BLaER1 (cell line): ENCODE measurements around the gene ADPRH.

ENCODE experiments used
- H3K27ac ChIP-seq: shearing (Covaris generic); formaldehyde crosslinking; 2 replicates; pipeline ENCODE4 v1.8.1; 2022
- H3K27me3 ChIP-seq: shearing (Covaris generic); formaldehyde crosslinking; 2 replicates; pipeline ENCODE4 v1.8.1; 2022
- H3K36me3 ChIP-seq: shearing (Covaris generic); formaldehyde crosslinking; 2 replicates; pipeline ENCODE4 v1.8.1; 2022
- H3K4me1 ChIP-seq: shearing (Covaris generic); formaldehyde crosslinking; 2 replicates; pipeline ENCODE4 v1.8.1; 2022
- H3K4me2 ChIP-seq: shearing (Covaris generic); formaldehyde crosslinking; 2 replicates; pipeline ENCODE4 v1.8.1; 2022
- H3K4me3 ChIP-seq: shearing (Covaris generic); formaldehyde crosslinking; 2 replicates; pipeline ENCODE4 v1.8.1; 2022
- H3K9ac ChIP-seq: shearing (Covaris generic); formaldehyde crosslinking; 2 replicates; pipeline ENCODE4 v1.8.1; 2022
- H3K9me3 ChIP-seq: shearing (Covaris generic); formaldehyde crosslinking; 2 replicates; pipeline ENCODE4 v1.8.1; 2022
- H4K20me1 ChIP-seq: shearing (Covaris generic); formaldehyde crosslinking; 2 replicates; pipeline ENCODE4 v1.8.1; 2022
- Cebpa-rat ChIP-seq: shearing (Covaris generic); IDR thresholded peaks from 2 replicates; pipeline ENCODE4 v1.8.1; 2022

The ADPRH gene

GRCh38 chr3:119579366-119580066 is at the start of gene ADPRH:
ADPRH (plus strand) TSS chr3:119579492; CDS start chr3:119582170, 2,678 bp downstream.
- H3K4me1 ChIP-seq, result peaks cover 15% of the 10 kb centered on the region
- H3K4me2 ChIP-seq, result peak within 1 kb of the TSS; percentile 85
- H4K20me1 ChIP-seq, result no peaks in the 10 kb centered on the region
- H3K4me3 ChIP-seq, result peak within 1 kb of the TSS; percentile 66
- peak within 1 kb of the TSS; percentile 30; the same call in 1 of the 2 replicates for H3K27ac ChIP-seq
- TF ChIP-seq Cebpa-rat, result no peak
- peak within 1 kb of the TSS; percentile 49 for H3K9ac ChIP-seq
- H3K27me3 ChIP-seq, result peaks cover 32% of the 10 kb centered on the region
- no peaks in the 10 kb centered on the region for H3K36me3 ChIP-seq
- H3K9me3 ChIP-seq, result peaks cover 6% of the 10 kb centered on the region; the same call in 1 of the 2 replicates

GRCh38 chr3:119529883-119530282 is 49.4 kb upstream of the ADPRH start:
- no peaks in the 10 kb centered on the region for H4K20me1 ChIP-seq
- no peak overlapping the region for H3K4me3 ChIP-seq
- peaks cover 6% of the 10 kb centered on the region; the same call in 1 of the 2 replicates for H3K36me3 ChIP-seq
- no peaks in the 10 kb centered on the region for H3K27me3 ChIP-seq
- no peaks in the 10 kb centered on the region for H3K9me3 ChIP-seq
- H3K9ac ChIP-seq, result no peak overlapping the region
- no peaks in the 10 kb centered on the region for H3K4me1 ChIP-seq
- H3K27ac ChIP-seq, result no peak overlapping the region
- no peak overlapping the region for H3K4me2 ChIP-seq
- no peak for TF ChIP-seq Cebpa-rat

DNA sequence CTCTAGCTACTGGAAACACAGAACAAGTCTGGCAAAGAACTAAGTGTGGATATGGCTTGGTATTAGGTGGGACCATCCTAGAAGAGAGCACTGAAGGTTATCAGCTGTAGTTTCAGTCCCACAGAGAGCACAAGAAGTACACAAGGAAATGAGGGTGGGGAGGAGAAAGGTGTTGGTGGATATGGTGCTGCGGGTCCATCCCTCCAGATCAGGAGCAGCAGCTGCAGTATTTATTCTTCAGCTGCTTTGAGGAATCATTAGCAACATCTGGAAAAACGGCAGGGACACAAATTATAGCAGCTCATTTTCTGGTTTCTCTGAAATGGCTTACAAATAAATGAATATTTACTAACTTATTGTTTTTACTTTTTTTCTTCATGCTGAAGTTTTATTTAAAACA is 48.8 kb upstream of the ADPRH start:
- Histone ChIP-seq H3K4me3 (no peak overlapping the region), H3K27ac (no peak overlapping the region), H3K4me2 (no peak overlapping the region), H3K36me3 (peaks cover under 1% of the 10 kb centered on the region; the same call in 1 of the 2 replicates), H3K9ac (no peak overlapping the region), H3K4me1 (no peaks in the 10 kb centered on the region), H3K9me3 (no peaks in the 10 kb centered on the region), H3K27me3 (no peaks in the 10 kb centered on the region), H4K20me1 (no peaks in the 10 kb centered on the region)
- no peak for TF ChIP-seq Cebpa-rat

DNA sequence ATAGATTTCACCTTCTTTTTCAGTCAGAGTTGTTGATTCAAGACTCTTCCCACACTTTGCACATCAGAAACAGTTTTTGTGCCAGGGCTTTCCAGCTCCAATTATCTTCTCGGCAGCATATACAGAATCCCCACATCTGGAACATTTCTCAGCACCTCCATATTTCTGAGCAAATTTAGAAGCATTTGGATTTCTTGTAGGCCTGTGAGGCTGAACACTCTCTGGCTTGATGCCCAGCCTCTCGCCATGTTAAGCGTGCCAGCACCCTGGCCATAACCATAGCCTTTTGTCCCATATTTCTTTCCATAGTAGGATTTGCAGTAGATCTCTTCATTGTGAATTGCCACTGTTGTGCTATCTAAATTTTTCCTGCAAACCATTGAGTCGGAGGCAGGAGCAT is 48.1 kb upstream of the ADPRH start:
- Histone ChIP-seq H3K36me3 (no peaks in the 10 kb centered on the region), H3K9ac (no peak overlapping the region), H3K4me3 (no peak overlapping the region), H3K4me2 (no peak overlapping the region), H4K20me1 (no peaks in the 10 kb centered on the region), H3K27me3 (no peaks in the 10 kb centered on the region), H3K27ac (no peak overlapping the region), H3K9me3 (no peaks in the 10 kb centered on the region), H3K4me1 (no peaks in the 10 kb centered on the region)
- no peak for TF ChIP-seq Cebpa-rat

DNA sequence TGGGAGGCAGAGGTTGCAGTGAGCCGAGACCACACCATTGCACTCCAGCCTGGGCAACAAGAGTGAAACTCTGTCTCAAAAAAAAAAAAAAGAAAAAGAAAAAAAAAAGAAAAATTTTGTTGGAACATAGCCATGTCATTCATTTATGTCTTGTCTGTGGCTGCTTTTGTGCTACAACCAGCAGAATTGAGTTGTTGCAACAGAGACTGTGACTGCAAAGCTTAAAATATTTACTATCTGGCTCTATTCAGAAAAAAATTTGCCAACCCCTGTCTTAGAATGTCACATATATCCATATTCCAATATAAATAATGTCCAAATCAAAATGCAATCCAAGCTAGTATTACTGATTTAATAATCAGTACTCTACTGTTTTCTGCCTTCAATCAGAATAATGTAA is 45.0 kb upstream of the ADPRH start:
- no peak for TF ChIP-seq Cebpa-rat
- Histone ChIP-seq H3K4me3 (no peak overlapping the region), H3K9ac (no peak overlapping the region), H3K4me1 (peaks cover 10% of the 10 kb centered on the region), H3K36me3 (no peaks in the 10 kb centered on the region), H3K27me3 (no peaks in the 10 kb centered on the region), H4K20me1 (no peaks in the 10 kb centered on the region), H3K27ac (no peak overlapping the region), H3K9me3 (no peaks in the 10 kb centered on the region), H3K4me2 (no peak overlapping the region)

DNA sequence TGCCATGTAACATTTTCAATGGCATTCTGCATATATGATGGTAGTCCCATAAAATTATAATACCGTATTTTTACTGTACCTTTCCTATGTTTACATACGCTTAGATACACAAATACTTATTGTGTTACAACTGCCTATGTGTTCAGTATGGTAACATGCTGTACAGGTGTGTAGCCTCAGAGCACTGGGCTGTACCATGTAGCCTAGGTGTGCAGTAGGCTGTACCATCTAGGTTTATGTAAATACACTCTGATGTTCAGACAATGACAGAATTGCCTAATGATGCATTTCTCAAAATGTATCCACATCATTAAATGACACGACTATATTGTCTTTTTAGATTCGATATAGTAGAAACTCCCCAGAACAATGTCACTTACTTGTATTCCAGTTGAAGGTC is 42.5 kb upstream of the ADPRH start:
- TF ChIP-seq Cebpa-rat, result no peak
- Histone ChIP-seq H3K9ac (no peak overlapping the region), H3K27ac (no peak overlapping the region), H3K4me1 (peaks cover 12% of the 10 kb centered on the region), H4K20me1 (no peaks in the 10 kb centered on the region), H3K4me2 (no peak overlapping the region), H3K4me3 (no peak overlapping the region), H3K36me3 (no peaks in the 10 kb centered on the region), H3K9me3 (no peaks in the 10 kb centered on the region), H3K27me3 (no peaks in the 10 kb centered on the region)

GRCh38 chr3:119538772-119539171 is 40.5 kb upstream of the ADPRH start:
- Histone ChIP-seq H3K4me2 (peak overlapping the region; percentile 48), H3K27ac (no peak overlapping the region), H3K9me3 (no peaks in the 10 kb centered on the region), H3K36me3 (no peaks in the 10 kb centered on the region), H4K20me1 (no peaks in the 10 kb centered on the region), H3K9ac (no peak overlapping the region), H3K27me3 (no peaks in the 10 kb centered on the region), H3K4me3 (no peak overlapping the region), H3K4me1 (peaks cover 12% of the 10 kb centered on the region)
- TF ChIP-seq Cebpa-rat, result no peak

DNA sequence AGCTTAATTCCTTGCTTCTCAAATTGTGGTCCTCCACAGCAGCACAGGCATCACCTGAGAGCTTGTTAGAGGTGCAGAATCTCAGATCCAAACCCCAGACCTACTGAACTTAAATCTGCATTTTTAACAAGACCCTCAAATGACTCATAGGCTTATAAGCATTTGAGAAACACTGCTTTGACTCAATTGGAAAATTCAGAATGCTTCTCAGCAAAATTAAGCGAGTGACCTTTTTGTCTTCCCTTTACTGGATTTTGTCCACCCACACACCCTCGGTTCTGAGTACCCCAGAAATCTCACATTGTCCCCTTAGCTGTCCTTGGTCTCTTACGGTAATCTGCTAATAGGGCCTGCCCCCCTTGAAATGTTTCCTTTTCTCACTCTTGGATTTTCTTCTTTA is 37.7 kb upstream of the ADPRH start:
- Histone ChIP-seq H3K27me3 (no peaks in the 10 kb centered on the region), H3K4me1 (peaks cover 12% of the 10 kb centered on the region), H3K9ac (no peak overlapping the region), H3K4me3 (no peak overlapping the region), H4K20me1 (no peaks in the 10 kb centered on the region), H3K36me3 (no peaks in the 10 kb centered on the region), H3K4me2 (no peak overlapping the region), H3K9me3 (no peaks in the 10 kb centered on the region), H3K27ac (no peak overlapping the region)
- no peak for TF ChIP-seq Cebpa-rat

DNA sequence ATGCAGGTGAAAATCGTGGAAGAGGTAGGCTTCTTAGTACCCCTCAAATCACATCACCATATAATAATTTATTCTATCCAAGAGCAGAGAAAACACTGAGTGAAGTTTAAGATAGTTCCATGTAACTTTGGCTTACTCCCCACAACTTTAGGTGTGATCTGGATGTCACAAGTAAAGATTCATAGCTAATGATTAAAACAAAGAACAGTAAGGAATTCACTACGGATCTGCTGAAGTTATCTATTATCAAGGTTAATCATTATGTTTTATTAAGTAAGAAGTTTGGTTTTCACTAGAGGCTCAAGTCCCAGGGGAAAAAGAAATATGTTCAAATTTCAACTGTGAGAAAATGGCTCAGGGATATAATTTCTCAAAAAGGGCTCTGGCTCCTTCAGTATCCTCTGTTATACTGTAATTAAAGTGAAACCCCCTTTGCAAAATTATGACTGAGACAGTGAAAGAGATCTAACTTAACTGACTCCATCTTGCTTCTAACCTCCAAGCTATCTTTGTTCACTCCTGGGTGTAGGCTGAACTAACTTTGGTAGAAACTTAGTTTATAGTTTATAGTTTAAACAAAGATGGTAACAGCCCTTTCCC is 37.0 kb upstream of the ADPRH start:
- Histone ChIP-seq H3K36me3 (no peaks in the 10 kb centered on the region), H3K27me3 (no peaks in the 10 kb centered on the region), H3K27ac (no peak overlapping the region), H3K9me3 (no peaks in the 10 kb centered on the region), H3K4me1 (peaks cover 12% of the 10 kb centered on the region), H3K4me3 (no peak overlapping the region), H3K4me2 (no peak overlapping the region), H4K20me1 (no peaks in the 10 kb centered on the region), H3K9ac (no peak overlapping the region)
- TF ChIP-seq Cebpa-rat, result no peak

- Histone ChIP-seq H4K20me1 (no peaks in the 10 kb centered on the region), H3K4me3 (no peak overlapping the region), H3K36me3 (no peaks in the 10 kb centered on the region), H3K27ac (no peak overlapping the region), H3K27me3 (no peaks in the 10 kb centered on the region), H3K4me2 (no peak overlapping the region), H3K9ac (no peak overlapping the region), H3K4me1 (peaks cover 12% of the 10 kb centered on the region), H3K9me3 (no peaks in the 10 kb centered on the region)
- TF ChIP-seq Cebpa-rat, result no peak
These were observed 36.1 kb upstream of the ADPRH start for GRCh38 chr3:119543147-119543546.
